GM18508 (cell line): ENCODE measurements around the gene LIPC.

Experiments used
- ATAC-seq: cut with Tn5 transposase; IDR thresholded peaks from one replicate; pipeline ENCODE4 v1.9.1; 2021; ENCODE audit warnings: moderate number of reproducible peaks; ENCODE audit not compliant: insufficient read depth, unreplicated experiment

Gene LIPC

GRCh38 chr15:58404722-58405121, 27.1 kb upstream of the LIPC start:
- ATAC-seq, result no peak

GRCh38 chr15:58405865-58406264, 25.9 kb upstream of the LIPC start:
- ATAC-seq, result no peak

DNA sequence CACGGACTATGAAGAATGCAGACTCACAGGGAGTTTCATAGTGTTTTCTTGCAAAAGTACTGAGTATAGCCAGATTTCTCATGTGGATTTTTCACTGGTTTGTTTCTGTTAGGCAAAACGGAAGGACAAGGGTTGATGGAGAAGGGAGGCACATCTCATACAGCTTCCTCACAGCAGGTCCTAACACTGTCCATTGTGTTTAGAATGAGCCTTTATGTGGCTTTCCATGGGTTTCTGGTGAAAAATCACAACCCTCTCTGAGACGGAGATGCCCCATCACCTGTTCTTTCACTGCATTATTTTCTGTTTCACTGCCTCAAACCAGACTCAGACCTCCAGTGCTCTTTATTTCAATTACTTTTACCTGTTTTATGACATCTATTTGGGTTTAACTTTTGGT, 25.0 kb upstream of the LIPC start:
- no peak for ATAC-seq

DNA sequence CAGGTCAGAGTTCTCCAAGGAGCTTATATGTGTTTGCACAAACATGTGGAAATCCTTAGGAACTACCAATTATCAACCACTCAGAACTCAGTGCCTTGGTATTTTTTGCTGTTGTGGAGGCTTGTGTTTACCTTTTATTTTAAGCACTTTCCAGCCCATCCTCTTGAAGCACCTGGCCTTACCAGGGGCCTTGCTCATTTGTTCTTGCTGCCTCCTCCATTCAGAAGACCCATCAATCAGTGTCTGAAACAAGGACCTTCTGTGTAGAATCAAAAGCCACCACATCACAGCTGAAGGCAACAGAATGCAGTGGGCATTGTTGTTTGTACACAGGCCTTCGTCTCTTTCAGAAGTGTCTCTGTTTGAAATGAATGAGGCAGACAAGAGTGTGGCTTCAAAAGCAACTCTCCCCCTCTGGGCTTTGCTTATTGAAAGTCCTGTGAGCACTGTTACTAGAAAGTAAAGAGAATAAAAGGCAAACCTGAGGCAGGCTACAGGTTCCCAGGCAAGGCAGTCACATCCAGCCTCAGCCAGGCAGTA, 24.5 kb upstream of the LIPC start:
- no peak for ATAC-seq

- no peak for ATAC-seq
Measured at GRCh38 chr15:58407778-58408177, 24.0 kb upstream of the LIPC start.

DNA sequence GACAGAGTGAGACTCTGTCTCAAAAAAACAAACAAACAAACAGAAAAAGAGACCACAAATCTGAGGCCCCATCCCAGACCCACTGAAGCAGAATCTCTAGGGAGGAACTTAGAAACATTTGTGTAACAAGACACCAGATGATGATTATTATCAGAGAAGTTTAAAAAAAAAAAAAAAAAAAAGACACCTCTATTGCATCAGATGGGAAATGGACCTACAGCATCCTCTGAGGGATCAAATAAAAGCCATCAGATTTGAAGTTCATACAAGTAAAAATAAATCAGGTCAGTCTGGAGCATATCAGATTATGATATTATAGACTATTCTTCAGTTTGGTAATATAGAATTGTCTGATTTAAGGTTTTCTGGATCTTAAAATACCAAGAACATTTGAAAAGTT, 21.9 kb upstream of the LIPC start:
- ATAC-seq, result no peak

- ATAC-seq, result no peak
Measured at GRCh38 chr15:58410353-58410752, 21.4 kb upstream of the LIPC start.

DNA sequence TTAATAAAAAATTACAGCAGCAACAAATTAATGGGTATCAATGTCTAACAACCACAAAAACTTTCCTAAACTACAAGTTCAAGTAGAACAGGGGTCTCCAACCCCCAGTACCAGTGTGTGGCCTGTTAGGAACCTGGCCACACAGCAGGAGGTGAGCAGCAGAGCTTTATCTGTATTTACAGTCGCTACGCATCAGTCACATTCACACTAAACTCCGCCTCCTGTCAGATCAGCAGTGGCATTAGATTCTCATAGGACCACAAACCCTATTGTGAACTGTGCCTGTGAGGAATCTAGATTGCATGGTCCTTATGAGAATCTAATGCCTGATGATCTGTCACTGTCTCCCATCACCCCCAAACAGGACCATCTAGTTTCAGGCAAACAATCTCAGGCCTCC, 18.5 kb upstream of the LIPC start:
- ATAC-seq, result no peak

GRCh38 chr15:58415636-58416035, 16.2 kb upstream of the LIPC start:
- ATAC-seq, result no peak

GRCh38 chr15:58416963-58417362, 14.8 kb upstream of the LIPC start:
- no peak for ATAC-seq

GRCh38 chr15:58418135-58418534, 13.7 kb upstream of the LIPC start:
- ATAC-seq, result no peak

DNA sequence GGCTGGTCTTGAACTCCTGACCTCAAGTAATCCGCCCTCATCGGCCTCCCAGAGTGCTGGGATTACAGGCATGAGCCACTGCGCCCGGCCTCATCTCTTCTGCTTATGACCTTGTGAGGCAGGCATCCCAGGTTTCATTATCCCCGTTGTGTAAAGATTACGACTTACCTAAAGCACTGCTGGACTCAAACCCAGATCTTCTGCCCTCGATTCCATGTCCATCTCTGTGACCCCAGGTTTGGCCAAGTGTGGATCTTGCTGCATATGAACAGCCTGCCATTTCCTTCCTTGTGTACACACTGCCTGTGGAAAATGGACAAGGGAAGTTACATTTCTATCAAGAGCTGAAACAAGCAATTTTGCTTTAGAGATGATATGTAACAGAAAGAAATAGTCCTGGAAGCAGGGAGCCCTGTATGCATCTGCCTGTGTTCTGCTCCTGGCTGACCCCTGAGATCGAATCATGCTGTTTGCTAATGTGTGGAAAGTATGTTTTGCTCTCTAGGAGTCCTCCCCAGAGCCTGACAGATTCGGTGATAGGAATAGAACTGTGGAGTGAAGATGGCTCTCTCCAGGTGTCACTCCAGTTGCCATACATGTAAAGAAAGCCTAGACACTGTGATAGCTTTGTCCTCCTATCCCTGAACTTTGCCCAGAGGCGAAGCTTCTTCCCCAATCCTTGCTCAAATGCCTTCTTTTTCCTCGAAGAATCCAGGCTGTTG, 11.8 kb upstream of the LIPC start:
- no peak for ATAC-seq

- no peak for ATAC-seq
Measured at GRCh38 chr15:58420579-58421043, 11.2 kb upstream of the LIPC start.

- no peak for ATAC-seq
Measured at GRCh38 chr15:58423205-58423604, 8.6 kb upstream of the LIPC start.

DNA sequence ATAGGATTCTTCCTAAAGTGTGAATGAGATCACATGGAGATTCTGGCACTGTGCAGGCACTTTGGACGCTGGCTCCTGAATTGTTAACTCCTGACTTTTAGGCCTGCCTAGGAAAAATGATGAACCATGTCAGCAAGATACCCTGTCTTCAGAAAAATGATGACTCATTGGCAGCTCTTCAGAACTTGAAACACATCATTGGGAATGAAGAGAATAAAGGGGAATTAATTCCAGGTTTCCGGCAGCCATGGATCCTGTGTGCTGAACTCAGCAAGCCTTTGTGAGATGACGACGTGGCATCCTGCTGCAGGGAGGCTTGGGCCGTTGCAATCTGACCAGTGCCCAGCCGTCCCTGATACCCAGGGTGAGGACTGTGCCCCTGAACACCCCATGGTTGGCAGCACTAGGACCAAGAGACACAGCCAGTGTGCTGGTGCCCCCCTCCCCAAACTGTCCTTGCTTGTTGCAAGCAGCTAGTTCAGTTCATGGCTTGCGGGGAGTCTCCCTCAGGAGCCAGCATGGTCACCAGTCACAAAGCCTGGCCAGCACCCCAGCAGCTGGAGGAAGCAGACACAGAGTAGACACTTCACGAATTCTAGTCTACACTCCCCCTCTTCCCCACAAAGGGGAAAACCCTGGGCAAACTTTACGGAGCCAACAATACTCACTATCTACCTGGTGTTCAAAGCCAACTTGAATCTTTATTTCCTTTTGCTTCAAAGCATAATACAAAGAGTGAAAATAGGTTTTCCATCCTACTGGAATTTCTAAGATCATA, 7.8 kb upstream of the LIPC start:
- no peak for ATAC-seq

DNA sequence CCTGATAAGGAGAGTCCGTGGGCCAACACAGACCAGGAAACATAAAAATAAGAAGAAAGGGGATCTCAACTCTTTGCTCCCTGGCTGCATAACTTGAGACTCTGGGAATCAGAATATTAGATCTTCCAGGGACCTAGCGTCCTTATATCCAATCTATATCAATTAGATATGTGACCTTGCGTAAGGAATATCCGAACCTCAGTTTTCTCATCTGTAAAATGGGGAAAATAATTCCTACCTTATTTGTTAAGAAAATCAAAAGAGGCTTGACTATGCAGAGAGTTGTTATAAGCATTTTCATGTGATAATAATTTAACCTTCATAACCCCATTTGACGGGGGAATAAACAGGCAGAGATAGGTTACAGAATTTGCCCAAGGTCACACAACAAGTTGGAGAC, 7.1 kb upstream of the LIPC start:
- ATAC-seq, result no peak

- ATAC-seq, result no peak
Measured at GRCh38 chr15:58425185-58425584, 6.6 kb upstream of the LIPC start.

- no peak for ATAC-seq
Measured at GRCh38 chr15:58425834-58426233, 6.0 kb upstream of the LIPC start.

DNA sequence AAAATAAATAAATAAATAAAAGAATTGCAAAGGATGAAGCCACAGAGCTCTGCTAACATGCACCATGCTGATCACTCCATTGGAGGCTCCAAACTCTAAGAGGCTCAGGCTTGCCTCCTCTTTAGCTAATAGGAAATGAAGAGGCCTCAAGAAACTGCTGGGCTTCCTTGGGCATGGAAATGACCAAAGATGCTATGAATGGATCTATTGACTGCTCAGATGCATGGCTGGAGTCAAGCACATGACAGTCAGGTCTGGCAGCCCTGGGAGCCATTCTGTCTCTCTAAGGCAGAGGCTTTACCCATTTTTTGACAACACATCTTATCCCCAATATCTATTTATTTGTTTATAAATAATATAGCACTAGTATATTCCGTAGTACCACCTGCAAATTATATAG, 5.3 kb upstream of the LIPC start:
- no peak for ATAC-seq

DNA sequence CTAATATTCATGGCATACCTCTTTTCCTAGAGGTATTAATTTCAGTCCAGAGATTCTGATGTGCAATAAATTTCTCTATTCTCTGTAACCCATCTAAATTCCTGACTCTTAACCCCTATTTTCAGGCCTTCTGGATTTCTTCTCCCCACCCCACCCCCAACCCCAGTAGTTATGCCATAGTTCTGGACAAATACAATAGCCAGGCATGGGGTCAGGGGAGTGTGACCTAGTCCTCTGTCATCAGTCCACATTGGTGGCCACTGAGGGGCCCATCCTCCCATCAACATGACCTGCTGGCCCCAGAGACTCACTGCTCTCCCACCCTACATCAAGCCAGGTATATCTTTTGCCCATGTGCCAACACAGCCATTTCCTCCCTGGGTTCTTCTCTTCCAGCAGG, 3.8 kb upstream of the LIPC start:
- ATAC-seq, result no peak

DNA sequence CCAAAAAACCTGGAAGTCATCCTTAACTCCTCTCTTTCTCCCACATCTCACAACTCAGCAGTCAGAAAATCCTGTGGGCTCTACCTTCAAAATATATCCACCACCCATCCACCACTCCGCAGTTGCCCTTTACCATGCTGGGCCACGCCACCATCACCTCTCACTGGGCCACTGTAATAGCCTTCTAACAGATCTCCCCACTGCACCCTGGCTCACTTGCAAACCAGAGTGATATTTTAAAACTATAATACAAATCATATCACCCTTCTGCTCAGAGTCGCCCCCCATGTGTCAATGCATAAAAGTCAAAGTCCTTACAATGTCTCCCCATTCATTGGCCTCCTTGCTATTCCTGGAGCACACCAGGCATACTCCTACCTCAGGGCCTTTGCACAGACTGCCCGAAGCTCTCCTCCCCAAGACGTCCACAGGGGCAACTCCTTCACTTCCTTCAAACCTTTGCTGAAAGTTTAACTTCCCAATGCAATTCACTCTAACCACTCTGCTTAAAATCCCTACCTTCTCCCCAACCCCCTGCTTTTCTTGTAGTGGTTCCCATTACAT, 1.5 kb upstream of the LIPC start:
- ATAC-seq, result no peak
